GM18861 (cell line): ENCODE results near the gene SVBP.

Experiments
- ATAC-seq: cut with Tn5 transposase; IDR thresholded peaks from one replicate; pipeline ENCODE4 v1.9.1; 2021; ENCODE audit not compliant: unreplicated experiment

The SVBP gene

DNA sequence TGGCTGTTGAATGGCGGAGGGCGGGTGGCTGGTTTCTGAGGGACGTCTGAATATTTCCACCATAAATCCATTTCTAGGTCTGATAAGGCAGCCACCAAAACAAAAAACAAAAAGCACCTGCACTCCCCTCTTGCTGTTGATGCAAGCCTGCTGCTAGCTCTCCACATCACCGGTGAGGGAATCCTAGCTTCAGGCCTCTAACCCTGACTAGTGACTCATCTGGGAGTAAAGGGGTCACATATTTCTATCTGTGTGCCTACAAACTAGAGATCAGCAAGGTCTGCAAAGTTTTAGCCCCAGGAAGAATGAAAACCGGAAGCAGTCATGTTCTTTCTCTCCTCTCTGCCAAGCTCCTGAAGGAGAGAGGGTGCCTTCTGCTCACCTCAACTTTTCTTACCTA, 10.6 kb downstream of the SVBP start:
- no peak for ATAC-seq

DNA sequence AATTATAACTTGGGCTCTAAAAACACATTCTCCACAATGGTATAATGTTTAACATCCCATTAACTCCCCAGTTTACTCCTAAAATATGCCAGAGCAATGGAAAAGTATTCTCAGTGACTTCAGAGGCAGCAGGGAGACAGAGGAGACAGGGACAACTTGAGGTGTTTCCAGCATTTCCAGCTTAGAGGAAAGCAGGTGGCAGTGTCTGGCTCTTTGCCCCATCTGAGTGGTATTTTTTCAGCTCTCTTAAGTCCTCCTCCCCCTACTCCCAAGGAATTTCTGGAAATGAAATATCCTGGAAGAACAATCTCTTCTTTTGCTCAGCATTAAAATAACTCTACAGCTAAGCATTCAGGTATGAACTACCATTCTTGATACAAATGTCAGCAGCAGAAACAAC, 11.0 kb downstream of the SVBP start:
- no peak for ATAC-seq

DNA sequence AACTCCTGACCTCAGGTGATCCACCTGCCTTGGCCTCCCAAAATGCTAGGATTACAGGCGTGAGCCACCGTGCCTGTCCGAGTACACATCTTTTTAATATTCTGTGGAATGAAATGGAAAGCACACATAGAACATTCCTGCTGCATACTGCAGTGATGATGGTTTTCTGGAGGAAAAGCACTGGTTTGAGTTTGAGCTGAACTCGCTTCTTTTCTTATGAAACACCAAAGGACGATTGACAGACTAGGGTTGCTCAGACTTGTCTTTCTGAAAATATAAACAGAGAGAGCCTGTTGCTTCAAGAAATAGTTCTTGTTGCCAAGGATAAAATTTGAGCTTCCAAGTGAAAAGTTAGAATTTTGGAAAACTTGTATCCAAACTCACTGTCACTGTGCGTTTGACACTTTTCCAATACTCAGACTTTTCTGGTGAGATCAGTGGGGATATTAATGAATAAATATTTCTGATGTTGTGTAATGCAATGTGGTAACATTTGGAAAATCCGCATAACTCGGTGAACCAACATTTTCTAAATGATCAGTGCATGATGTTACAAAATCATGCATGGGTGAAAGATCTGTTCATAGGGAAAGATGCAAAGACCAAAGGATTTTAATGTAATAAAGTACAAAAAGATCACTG, 15.2 kb downstream of the SVBP start:
- no peak for ATAC-seq

DNA sequence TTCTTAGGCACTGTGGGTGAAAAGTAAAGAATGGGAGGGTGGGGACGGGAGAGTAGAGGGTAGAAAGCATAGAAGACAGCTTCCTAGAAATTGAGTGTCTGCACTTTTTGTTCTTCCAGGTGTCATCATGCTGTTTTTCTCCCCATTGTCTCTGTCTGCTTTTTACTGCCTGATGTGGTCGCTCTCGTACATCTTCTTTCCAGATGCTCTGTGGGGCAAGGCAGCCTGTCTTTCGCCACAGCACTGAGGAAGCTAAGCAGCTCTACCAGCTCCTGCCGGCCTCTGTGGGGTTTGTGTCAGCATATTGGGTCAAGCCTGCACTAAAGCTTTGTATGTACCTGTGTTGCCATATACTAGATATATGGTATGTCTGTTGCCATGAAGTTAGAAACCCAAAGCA, 19.2 kb downstream of the SVBP start:
- ATAC-seq = no peak

DNA sequence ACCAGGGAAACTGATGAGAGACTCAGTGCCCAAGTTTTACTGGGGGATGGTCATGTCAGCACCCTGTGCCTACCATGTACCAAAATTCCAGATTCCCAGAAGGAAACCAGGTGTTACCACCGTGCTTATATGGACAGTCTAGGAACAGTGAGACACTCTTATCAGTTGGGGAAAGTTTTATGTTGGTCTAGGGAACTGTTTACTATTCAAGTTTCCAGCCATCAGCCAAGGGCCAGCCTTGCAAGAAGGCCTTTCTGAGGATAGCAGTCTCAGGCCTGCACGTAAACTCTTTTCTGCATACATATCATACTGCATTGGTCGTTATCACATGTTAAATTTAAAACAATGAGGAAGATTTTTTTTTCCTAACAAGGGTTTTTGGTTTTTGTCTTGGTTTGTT, 19.8 kb downstream of the SVBP start:
- no peak for ATAC-seq

DNA sequence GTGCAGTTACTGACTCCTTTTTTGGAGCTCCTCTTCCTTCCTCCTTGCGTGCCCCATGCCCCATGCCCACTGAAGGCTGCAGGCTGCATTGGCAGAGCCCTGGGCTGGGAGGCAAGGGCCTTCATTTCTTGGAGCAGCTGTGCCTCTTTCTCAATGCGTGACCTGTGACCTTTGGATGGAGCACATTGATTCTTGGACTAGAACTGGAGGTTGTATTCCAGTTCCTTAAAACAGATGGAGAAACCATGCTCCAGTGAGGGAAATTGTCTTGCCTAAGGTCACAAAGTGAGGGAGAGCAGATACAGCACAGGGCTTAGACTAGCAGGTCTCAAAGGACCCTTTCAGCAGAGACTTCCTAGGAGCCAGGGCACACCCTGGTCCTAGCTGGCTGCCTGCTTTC, 23.4 kb downstream of the SVBP start:
- ATAC-seq = no peak

DNA sequence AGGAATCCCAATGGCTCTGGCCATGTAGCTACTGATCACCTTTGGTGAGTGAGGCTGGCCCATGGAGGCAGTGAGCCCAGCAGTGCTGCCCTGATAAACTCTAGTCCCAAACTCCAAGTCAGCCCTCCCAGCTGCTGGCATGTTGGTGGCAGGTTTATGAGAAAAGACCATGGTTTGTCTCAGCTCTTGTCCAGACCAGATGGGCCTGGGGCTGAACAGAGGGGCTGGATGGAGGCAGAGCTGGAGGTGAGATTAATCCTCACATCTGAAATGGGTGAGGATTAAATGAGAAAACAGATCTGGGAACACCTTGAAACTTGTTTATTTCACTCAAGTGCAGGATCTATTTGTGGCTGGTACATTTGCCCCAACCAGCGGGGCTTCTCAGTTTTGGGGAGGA, 29.2 kb downstream of the SVBP start:
- ATAC-seq = no peak

DNA sequence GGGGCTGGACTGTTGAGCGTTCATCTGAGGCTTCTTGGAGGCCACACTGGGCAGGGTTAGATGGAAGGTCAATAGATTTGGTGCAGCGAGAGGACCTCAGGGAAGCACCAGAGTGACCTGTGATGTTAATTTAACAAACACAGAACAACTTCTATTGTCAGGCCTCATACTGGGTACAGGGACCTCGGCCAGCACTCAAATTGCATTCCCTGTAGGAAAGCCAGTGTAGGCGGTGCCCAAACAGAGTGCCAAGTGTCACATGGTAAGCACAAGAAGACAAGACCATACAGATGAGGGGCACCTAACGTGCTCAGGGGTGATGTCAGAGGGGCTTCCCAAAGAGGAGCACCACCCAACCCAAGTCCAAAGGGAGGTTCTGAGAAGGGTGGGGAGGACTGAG, 31.1 kb downstream of the SVBP start:
- no peak for ATAC-seq

DNA sequence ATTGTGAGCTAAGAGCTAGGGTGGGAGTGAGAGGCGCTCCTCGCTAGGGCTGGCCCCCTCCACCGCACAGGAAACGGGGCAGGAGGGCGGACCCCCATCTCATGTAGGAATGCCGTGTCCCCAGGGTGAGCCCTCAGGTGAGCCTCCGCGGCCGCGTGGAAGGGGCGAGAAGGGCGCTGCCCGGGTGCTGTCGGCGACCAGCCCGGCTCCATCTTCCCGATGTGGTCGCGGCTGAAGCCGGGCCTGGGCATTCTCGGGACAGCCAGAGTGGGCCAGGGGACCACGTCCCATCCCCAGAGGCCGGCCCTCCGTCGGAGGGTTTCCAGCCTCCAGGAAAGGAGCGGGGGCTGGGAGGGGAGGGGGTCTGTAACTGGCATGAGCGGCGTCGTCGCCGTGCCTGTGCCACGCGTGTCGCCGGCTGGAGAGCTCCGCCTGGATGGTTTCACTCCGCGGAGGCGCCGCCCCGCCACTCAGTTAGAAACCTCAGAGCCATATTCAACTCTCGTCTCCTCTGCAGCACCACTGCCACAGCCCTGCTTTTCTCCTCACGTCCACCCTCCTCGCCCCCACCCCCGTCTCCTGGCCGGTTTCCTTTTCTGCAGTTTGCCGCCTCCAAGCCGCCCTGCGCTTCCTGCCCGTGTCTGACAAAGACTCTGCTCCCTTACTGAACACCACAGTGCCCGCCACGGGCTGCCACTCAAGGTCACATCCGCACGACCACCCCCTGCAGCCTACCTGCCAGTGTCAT, 32.1 kb downstream of the SVBP start, which contains the start of gene TMEM269:
TSS of gene TMEM269 (plus strand) at position 46 of the 748 bp plus-strand sequence. CDS start 4,903 bp downstream, outside the sequence.
- ATAC-seq = no peak

DNA sequence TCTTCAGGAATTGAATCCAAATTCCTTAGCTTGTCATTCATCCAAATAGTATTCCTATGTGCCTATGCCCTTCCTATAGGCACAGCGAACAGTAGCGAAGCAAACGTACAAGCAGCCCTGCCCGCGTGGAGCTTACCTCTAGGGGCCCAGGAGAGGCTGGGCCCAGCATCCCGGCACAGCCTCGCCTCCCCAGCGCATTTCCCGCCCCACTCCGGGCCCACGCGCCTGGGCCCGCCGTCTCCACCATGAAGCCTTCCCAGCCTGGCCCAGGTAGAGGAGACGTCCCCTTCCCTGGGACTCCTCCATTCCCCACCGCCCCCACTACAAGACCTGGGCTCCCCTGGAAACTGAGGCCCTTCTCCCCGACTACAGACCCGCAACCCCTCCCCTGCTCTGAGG, 32.7 kb downstream of the SVBP start:
- no peak for ATAC-seq

DNA sequence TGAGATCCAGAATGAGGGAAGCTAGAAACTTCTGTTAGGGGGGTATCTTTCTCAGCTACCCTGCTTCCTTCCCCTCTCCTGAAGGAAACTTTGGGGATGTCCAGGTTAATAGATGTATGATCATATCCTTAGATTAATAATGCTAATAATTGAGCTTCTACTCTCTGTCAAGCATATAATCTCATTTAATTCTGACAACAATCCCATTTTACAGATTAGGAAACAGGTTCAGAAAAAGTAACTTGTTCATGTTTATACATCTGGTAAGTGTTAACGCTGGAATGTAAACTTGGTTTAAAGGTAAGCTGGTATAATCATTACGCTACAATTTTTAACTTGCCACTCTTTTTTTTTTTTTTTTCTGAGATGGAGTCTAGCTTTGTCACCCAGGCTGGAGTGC, 34.1 kb downstream of the SVBP start:
- ATAC-seq = no peak

DNA sequence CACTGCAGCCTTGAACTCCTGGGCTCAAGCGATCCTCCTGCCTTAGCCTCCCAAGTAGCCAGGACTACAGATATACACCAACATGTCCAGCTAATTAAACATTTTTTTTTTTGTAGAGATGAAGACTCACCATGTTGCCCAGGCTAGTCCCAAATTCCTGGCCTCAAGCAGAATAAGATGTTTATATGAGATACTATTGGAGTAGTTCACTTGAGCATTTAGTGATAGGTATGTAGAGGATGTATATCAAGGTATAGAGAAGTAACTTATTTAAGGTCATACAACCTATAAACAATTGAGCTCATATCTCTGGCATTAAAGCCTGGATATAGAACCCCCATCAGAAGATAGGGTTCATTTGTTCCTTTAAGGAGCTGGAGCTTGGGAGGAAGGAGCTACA, 37.0 kb downstream of the SVBP start:
- no peak for ATAC-seq

DNA sequence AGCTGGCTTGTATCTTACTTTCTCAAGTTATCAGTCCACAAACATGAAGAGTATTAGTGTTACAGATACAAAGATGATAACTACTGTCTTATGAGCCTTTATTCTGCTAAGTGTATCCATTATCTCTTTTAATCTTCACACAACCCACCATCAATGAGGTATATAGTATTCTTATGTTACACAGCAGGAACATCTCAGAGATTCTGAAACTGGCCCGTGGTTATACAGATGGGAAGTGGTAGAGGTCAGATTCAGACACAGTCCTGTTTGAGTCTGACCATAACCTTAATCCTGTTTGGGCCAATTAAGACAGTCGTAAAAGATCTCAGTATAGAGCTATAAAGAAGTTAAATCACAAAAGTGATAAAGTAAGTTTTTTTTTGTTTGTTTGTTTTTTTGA, 37.5 kb downstream of the SVBP start:
- ATAC-seq = no peak

DNA sequence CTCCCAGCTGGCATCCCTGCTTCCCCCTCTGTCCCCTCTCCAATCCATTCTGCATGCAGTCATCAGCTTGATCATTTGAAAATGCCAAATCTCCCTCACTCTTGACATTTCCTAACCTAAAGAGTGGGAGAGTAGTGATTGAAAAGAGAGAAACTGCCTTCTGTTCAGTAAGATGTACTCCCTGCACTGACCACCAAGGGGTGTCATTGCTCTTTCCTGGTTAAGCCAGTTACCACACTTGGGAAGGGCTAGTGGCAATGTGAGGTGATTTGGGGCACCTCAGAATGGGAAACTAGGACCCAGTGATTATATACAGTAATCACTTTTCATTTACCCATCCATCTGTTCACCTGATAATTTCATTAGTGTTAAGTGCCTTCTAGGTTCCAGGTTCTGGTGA, 39.3 kb downstream of the SVBP start:
- no peak for ATAC-seq

DNA sequence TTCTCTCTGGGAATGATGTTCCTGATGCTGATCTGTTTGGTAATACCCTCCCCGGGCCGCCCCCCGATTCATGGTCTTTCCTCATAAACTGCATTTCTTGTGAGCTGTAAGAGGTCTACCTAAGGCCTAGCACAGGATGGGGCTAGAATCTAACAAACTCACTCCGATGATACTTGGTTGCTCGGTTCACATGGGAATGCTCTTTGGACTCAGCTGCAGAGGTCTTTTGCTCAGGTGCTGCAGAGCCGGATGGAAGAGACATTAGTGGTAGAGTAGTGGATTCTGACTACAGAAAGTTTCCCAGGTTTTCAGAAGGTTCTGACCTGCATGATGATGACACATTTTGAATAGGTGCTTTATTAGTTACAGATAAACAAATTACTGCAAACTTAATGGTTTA, 40.7 kb downstream of the SVBP start:
- no peak for ATAC-seq

DNA sequence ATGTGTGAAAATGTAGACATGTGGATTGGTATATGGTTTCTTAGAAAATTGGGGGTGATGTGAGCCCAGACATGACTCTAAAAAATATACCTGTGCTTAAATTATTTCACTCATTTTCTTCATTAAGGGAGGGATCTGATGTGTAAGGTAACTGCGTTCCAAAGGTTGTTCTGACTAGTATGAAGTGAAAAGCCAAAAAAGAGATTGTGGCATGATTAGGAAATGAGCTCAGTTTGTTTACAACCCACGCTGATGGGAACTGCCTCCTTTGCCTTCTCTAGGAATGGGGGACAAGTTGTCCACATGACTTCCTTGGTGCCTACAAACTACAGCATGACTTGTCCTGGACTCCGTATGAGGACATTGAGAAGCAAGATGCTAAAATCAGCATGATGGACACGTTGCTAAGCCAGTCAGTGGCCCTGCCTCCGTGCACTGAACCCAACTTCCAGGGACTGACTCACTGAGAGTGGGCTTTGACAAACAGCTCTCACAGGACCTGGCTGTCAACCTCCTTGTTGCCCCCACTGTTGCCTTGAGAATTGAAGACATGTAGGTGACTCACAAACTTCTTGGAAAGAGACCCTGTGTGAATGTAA, 42.2 kb downstream of the SVBP start:
- ATAC-seq = no peak

DNA sequence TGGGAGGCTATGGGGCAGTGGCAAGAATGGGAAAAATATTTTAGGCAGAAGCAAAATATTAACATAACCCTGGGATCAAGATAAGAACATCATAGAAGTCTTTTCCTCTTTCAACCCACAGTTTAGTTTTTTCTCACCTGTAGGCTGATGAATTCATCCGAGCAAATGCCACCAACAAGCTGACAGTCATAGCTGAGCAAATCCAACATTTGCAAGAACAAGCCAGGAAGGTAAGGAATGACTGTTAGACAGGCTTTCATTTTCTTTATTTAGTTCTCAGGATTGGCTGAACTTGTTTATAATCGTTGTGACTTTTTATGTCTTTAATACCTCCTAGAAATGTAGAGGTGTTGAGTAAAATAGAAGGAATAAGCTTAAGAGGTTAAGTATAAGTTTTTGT, 43.8 kb downstream of the SVBP start:
- no peak for ATAC-seq

DNA sequence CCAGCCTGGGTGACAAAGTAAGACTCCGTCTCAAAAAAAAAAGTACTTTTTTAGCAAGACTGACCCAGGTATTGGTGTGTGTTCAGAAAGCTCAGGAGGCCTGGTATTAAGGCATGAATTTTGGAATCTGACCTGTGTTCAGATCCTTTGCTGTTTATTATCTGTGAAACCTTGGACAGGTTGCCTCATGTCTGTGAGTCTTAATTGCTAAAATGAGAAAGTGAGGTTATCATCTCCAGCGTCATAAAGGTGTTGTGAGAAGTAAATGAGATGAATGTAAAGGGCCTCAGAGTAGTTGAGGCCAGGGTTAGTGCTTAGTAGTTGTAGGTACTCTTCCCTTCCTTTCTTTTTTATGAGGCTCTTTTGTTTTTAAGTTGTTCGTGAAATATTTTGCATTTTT, 47.4 kb downstream of the SVBP start:
- no peak for ATAC-seq

DNA sequence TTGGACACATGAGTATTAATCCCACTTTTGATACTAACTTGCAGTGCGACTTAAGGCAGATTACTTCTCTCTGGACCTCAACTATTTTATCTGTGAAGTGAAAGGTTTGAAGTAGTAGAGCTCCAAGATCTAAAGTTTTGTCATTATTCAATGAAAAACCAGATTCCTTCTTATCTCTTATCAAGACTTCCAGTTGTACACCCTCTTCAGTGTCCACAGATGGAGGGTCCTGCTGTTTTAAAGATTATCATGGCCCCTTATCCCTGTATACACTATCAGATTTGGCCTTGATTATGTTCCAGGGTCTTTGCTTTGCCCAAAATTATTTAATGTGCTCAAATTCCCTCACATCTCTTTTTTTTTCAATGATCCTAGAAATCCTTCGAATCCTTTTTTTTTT, 49.0 kb downstream of the SVBP start:
- ATAC-seq = no peak

DNA sequence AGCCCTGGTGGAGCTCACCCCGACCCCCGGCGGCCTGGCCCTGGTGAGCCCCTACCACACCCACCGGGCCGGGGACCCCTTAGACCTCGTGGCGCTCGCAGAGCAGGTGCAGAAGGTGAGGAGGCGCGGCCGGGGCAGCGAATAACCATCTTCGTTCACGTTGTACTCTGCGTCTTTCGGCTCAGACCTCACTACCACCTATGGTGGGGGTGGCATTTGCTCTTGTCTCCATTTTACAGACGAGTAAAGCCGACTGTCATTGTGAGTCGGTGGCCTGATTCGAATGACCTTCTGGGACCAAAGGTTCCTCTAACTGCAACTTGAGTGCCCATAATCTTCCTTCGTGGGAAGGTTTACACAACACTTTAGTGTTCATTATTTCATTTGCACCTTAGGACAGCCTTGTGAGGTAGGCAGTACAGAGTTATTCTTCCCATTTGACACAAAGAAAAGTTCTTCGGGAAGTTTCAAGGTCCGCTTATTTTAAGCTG, 49.6 kb downstream of the SVBP start:
- ATAC-seq = peak; percentile 4

DNA sequence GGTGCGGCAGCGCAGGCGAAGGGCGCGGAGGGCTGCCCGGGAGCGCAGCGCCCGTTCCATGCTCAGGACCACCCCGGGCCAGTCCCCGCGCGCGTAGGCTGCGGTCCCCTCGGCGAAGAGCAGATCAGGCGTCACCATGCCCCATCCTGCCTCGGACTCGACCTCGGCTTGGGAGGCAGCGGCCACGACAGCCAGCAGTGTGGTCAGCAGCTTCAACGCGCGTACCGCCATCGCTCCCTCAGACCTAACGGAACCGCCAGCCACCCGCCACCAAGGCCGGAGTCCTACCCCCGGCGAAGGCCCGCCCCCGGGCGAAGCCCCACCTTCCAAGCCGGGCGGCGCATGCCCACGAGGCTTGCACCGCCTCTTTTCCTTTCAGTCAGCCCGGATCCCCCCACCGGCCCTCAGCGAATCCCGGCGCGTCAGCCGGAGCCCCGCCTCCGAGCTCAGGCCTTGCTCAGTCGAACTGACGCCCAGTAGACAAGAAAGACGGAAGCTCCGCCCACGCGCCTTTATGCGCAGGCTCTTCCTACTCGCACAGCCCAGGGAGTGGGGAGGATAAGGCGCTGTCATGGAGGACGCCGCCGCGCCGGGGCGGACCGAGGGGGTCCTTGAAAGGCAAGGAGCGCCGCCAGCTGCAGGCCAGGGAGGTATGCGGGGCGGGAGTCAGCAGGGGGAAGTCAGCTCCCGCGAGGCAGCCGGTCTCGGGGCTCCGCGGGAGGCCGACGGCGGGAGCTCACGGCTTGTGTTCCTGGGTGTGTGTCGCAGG, 50.3 kb downstream of the SVBP start, which contains the start of the genes C1orf50 and P3H1:
TSS of gene C1orf50 (plus strand) at position 509 of the 769 bp plus-strand sequence. CDS start at position 572, 63 bp downstream.
TSS of gene P3H1 (minus strand) at position 288 of the 769 bp plus-strand sequence. CDS start at position 231, 57 bp downstream.
- peak; percentile 86 for ATAC-seq
